H1 (cell line): ENCODE results near the gene CRPPA. TPM values are rescaled to one million over a fixed set of nuclear protein-coding genes. Genes with fewer than 3 reads are reported as not detected.

Experiments
- CTCF ChIA-PET: fragments of 300-600 bp; sonication (Branson Sonifier 250); formaldehyde crosslinking; loops from one replicate; lab custom pipeline; 2021; ENCODE audit not compliant: partially characterized antibody; lab: Charles Lee
- POLR2A ChIA-PET: fragments of 300-600 bp; sonication (Branson Sonifier 250); formaldehyde crosslinking; loops from one replicate; lab custom pipeline; 2021; ENCODE audit warnings: inconsistent platforms; ENCODE audit not compliant: partially characterized antibody; lab: Charles Lee
- DNase-seq, 2 experiments: peaks; one replicate each; pipeline versions ENCODE4 v3.0.0 to v3.0.0-alpha.2; 2010 to 2022; ENCODE audit warnings: low spot score in 2 of 2, low read depth in 1 of 2, mixed read lengths in 1 of 2
- FAIRE-seq: peaks from 2 replicates; lab custom pipeline; 2011; peaks lifted over from hg19 to GRCh38; lab: Jason Lieb, UNC
- H2AFZ ChIP-seq: 2 replicates; pipeline ENCODE4 v1.8.1; 2012; ENCODE audit warnings: low read length, inconsistent platforms
- H2AK5ac ChIP-seq: 2 replicates; pipeline ENCODE4 v1.6.1; 2013; ENCODE audit warnings: low read depth, low read length
- H2BK120ac ChIP-seq: replicated peaks from 2 replicates; pipeline ENCODE3; 2013; ENCODE audit warnings: low read depth, low read length, inconsistent platforms
- H2BK12ac ChIP-seq: 2 replicates; pipeline ENCODE4 v1.6.1; 2013; ENCODE audit warnings: low read depth, low read length
- H2BK15ac ChIP-seq: 2 replicates; pipeline ENCODE4 v1.6.1; 2013; ENCODE audit warnings: low read length
- H2BK20ac ChIP-seq: 2 replicates; pipeline ENCODE4 v1.6.1; 2013; ENCODE audit warnings: low read length
- H2BK5ac ChIP-seq: 2 replicates; pipeline ENCODE4 v1.6.1; 2013; ENCODE audit warnings: low read depth, low read length
- H3K14ac ChIP-seq: 2 replicates; pipeline ENCODE4 v1.6.1; 2013; ENCODE audit warnings: inconsistent platforms; ENCODE audit not compliant: insufficient read length
- H3K18ac ChIP-seq: 2 replicates; pipeline ENCODE4 v1.6.1; 2013; ENCODE audit warnings: low read length; ENCODE audit errors: extremely low read depth
- H3K23ac ChIP-seq: 2 replicates; pipeline ENCODE4 v1.6.1; 2013; ENCODE audit warnings: inconsistent platforms; ENCODE audit not compliant: insufficient read length
- H3K23me2 ChIP-seq: 2 replicates; pipeline ENCODE4 v1.6.1; 2013; ENCODE audit warnings: low read depth, low read length
- H3K27ac ChIP-seq: 2 replicates; pipeline ENCODE4 v1.6.1; 2011; ENCODE audit warnings: low read depth, low read length, inconsistent platforms
- H3K27me3 ChIP-seq, 4 experiments: replicated peaks in 1 of 4; 1 replicate in 1 of 4; 2 replicates in 3 of 4; pipeline versions ENCODE4 v1.6.1 to v1.8.1; 2011 to 2013; ENCODE audit warnings: low read length in 3 of 4, mild to moderate bottlenecking in 3 of 4, inconsistent platforms in 2 of 4, mixed read lengths in 2 of 4, moderate library complexity in 1 of 4; ENCODE audit not compliant: control insufficient read depth in 3 of 4, insufficient read depth in 3 of 4; ENCODE audit errors: extremely low read depth in 1 of 4
- H3K36me3 ChIP-seq, 4 experiments: 2 replicates each; pipeline versions ENCODE4 v1.6.1 to v1.8.1; 2011 to 2013; ENCODE audit warnings: mild to moderate bottlenecking in 4 of 4, low read length in 3 of 4, moderate library complexity in 2 of 4, control low read depth in 1 of 4, inconsistent platforms in 1 of 4; ENCODE audit not compliant: insufficient read depth in 4 of 4, control insufficient read depth in 2 of 4
- H3K4ac ChIP-seq: replicated peaks from 2 replicates; pipeline ENCODE3; 2013; ENCODE audit warnings: low read length, low read depth, mixed read lengths, inconsistent platforms; ENCODE audit not compliant: insufficient read length
- H3K4me1 ChIP-seq, 4 experiments: replicated peaks in 1 of 4; 1 replicate in 1 of 4; 2 replicates in 3 of 4; pipeline versions ENCODE4 v1.6.1 to v1.8.1; 2011 to 2013; ENCODE audit warnings: low read length in 3 of 4, inconsistent platforms in 2 of 4, mixed read lengths in 1 of 4; ENCODE audit not compliant: insufficient read depth in 4 of 4, control insufficient read depth in 3 of 4
- H3K4me2 ChIP-seq, 2 experiments: 2 replicates each; pipeline versions ENCODE4 v1.6.1 to v1.8.1; 2011 to 2013; ENCODE audit warnings: low read depth in 2 of 2, low read length in 2 of 2, control low read depth in 1 of 2, inconsistent platforms in 1 of 2, mild to moderate bottlenecking in 1 of 2; ENCODE audit not compliant: insufficient read depth in 1 of 2
- H3K4me3 ChIP-seq, 4 experiments: fragments of 200-600, 300-600 bp in 1 of 4; sonication (generic), shearing (Covaris generic), sonication (Bioruptor Twin) in 1 of 4; 2 replicates each; pipeline versions ENCODE4 v1.5.1 to v1.8.1; 2011 to 2016; ENCODE audit warnings: low read length in 4 of 4, low read depth in 3 of 4, control low read depth in 2 of 4, inconsistent platforms in 2 of 4, mild to moderate bottlenecking in 2 of 4, mixed read lengths in 1 of 4, moderate library complexity in 1 of 4; ENCODE audit not compliant: insufficient read depth in 2 of 4; ENCODE audit errors: extremely low read depth in 1 of 4
- H3K56ac ChIP-seq: replicated peaks from 2 replicates; pipeline ENCODE3; 2013; ENCODE audit warnings: low read depth, mild to moderate bottlenecking, mixed read lengths, low read length, inconsistent platforms; ENCODE audit not compliant: insufficient read length
- H3K79me1 ChIP-seq: 2 replicates; pipeline ENCODE4 v1.6.1; 2013; ENCODE audit warnings: low read depth, low read length, control low read depth
- H3K79me2 ChIP-seq, 2 experiments: 2 replicates each; pipeline versions ENCODE4 v1.6.1 to v1.8.1; 2012 to 2013; ENCODE audit warnings: low read length in 2 of 2, mild to moderate bottlenecking in 2 of 2, inconsistent platforms in 1 of 2; ENCODE audit not compliant: insufficient read depth in 2 of 2, control insufficient read depth in 1 of 2
- H3K9ac ChIP-seq, 4 experiments: replicated peaks in 1 of 4; 1 replicate in 1 of 4; 2 replicates in 3 of 4; pipeline versions ENCODE4 v1.6.1 to v1.8.1; 2011 to 2013; ENCODE audit warnings: low read depth in 3 of 4, low read length in 3 of 4, control low read depth in 2 of 4, mild to moderate bottlenecking in 2 of 4, moderate library complexity in 2 of 4, inconsistent platforms in 1 of 4; ENCODE audit errors: extremely low read depth in 1 of 4
- H3K9me3 ChIP-seq, 2 experiments: 2 replicates each; pipeline versions ENCODE4 v1.6.1 to v1.8.1; 2012 to 2013; ENCODE audit warnings: mild to moderate bottlenecking in 2 of 2, moderate library complexity in 2 of 2, control low read depth in 1 of 2, inconsistent platforms in 1 of 2, low read depth in 1 of 2, low read length in 1 of 2, mixed read lengths in 1 of 2; ENCODE audit not compliant: insufficient read depth in 2 of 2
- H4K20me1 ChIP-seq, 2 experiments: replicated peaks in 1 of 2; 2 replicates each; pipeline versions ENCODE3 to v1.8.1; 2011 to 2013; ENCODE audit warnings: inconsistent platforms in 2 of 2, low read length in 2 of 2, mild to moderate bottlenecking in 1 of 2; ENCODE audit not compliant: insufficient read depth in 2 of 2, control insufficient read depth in 1 of 2
- H4K5ac ChIP-seq: 2 replicates; pipeline ENCODE4 v1.6.1; 2013; ENCODE audit warnings: low read length, low read depth, mixed read lengths, inconsistent platforms; ENCODE audit not compliant: insufficient read length
- H4K8ac ChIP-seq: 2 replicates; pipeline ENCODE4 v1.8.0; 2013; ENCODE audit warnings: mild to moderate bottlenecking, moderate library complexity, low read length, inconsistent platforms; ENCODE audit not compliant: insufficient read depth; ENCODE audit errors: extremely low read depth
- H4K91ac ChIP-seq: replicated peaks from 2 replicates; pipeline ENCODE3; 2013; ENCODE audit warnings: low read length, mixed read lengths, inconsistent platforms; ENCODE audit not compliant: insufficient read length
- ATF3 ChIP-seq: IDR thresholded peaks from 2 replicates; pipeline ENCODE4 v1.6.1; 2011; ENCODE audit warnings: low read depth, mild to moderate bottlenecking, low read length; ENCODE audit not compliant: insufficient read depth
- CBX5 ChIP-seq: fragments of 300-800, 300-1000 bp; sonication (generic); IDR thresholded peaks from 2 replicates; pipeline ENCODE4 v1.7.1; 2016; ENCODE audit warnings: antibody characterized with exemption, low read length, low read depth
- CHD1 ChIP-seq: IDR thresholded peaks from 2 replicates; pipeline ENCODE4 v1.6.1; 2012; ENCODE audit warnings: low read depth, low read length, improper control_type of control experiment
- CHD2 ChIP-seq: IDR thresholded peaks from 2 replicates; pipeline ENCODE4 v1.6.1; 2012; ENCODE audit warnings: low read length, improper control_type of control experiment
- CTCF ChIP-seq, 3 experiments: IDR thresholded peaks; 1 replicate in 2 of 3; 2 replicates in 1 of 3; pipeline versions ENCODE4 v1.5.1 to v1.6.1; 2011; ENCODE audit warnings: low read length in 3 of 3, mild to moderate bottlenecking in 3 of 3, inconsistent platforms in 2 of 3, low read depth in 1 of 3, moderate library complexity in 1 of 3; ENCODE audit not compliant: insufficient read depth in 1 of 3; ENCODE audit errors: control extremely low read depth in 1 of 3
- E2F6 ChIP-seq: IDR thresholded peaks from 2 replicates; pipeline ENCODE4 v1.6.1; 2012; ENCODE audit warnings: inconsistent platforms
- EZH2 ChIP-seq: fragments of 200-600 bp; sonication (generic); IDR thresholded peaks from 2 replicates; pipeline ENCODE4 v1.7.1; 2012; ENCODE audit warnings: low read depth, mild to moderate bottlenecking, moderate library complexity, low read length, inconsistent platforms; ENCODE audit not compliant: severe bottlenecking
- SIX5 ChIP-seq: IDR thresholded peaks from 2 replicates; pipeline ENCODE4 v1.6.1; 2011; ENCODE audit warnings: mild to moderate bottlenecking, low read depth, low read length
- TEAD4 ChIP-seq: IDR thresholded peaks from 2 replicates; pipeline ENCODE4 v1.6.1; 2012; ENCODE audit warnings: low read depth, low read length, inconsistent platforms, mixed read lengths
- WGBS, 2 experiments: shearing (Covaris generic) in 1 of 2; methylation state at CpG; one replicate each; pipeline versions ENCODE4 v1.1.6 to v1.1.7; 2013 to 2015; ENCODE audit warnings: low lambda C conversion rate in 2 of 2, mixed read lengths in 2 of 2, inconsistent platforms in 1 of 2, low coverage in 1 of 2, missing lambda C conversion rate in 1 of 2; ENCODE audit not compliant: insufficient replicate concordance in 2 of 2, insufficient coverage in 1 of 2, insufficient read length in 1 of 2; ENCODE audit errors: extremely low coverage in 1 of 2, missing lambda C conversion rate in 1 of 2; 5-methylcytosine and 5-hydroxymethylcytosine counted together
- polyA plus RNA-seq, 7 experiments: library from polyadenylated mRNA; depleted of rRNA in 3 of 7; stranded (reverse) in 5 of 7; unstranded in 2 of 7; fragments of >200 nt in 5 of 7; fragments of 200-250 nt in 2 of 7; gene quantifications; 1 replicate in 5 of 7; 2 replicates in 1 of 7; 4 replicates in 1 of 7; pipeline versions ENCODE4 v1.2.1 to v1.2.3, GENCODE V29; 2011 to 2013; ENCODE audit warnings: missing spikeins in 2 of 7, mixed read lengths in 2 of 7
- total RNA-seq: library from RNA; stranded (reverse); fragmentation: NEBNext Ultra II Directional; extraction: Animal tissue kit (Norgen Biotek cat#: 25700); gene quantifications from 2 replicates; pipeline ENCODE4 v1.2.1, GENCODE V29; 2021

Gene CRPPA
- total and polyA plus RNA-seq, 2 of the 8 experiments (the other 6 are each of a cell fraction or from before 2014, with no cell fraction given) = 0.23 to 0.39 TPM

GRCh38 chr7:16396766-16397500 is 24.4 kb downstream of the CRPPA start:
- DNase-seq = no peak
- Histone ChIP-seq H2BK20ac (no peak overlapping the region), H3K9ac (no peak overlapping the region; a peak in 1 of 7 replicates), H3K18ac (no peak overlapping the region), H3K4me1 (no peaks in the 10 kb centered on the region), H4K20me1 (no peaks in the 10 kb centered on the region), H2AFZ (no peak overlapping the region), H3K23ac (no peak overlapping the region), H3K14ac (no peak overlapping the region), H3K56ac (no peak overlapping the region), H2BK5ac (no peak overlapping the region), H4K8ac (no peak overlapping the region), H3K79me2 (no peaks in the 10 kb centered on the region; a peak in 1 of 4 replicates), H3K27ac (no peak overlapping the region), H3K9me3 (peaks cover 45 to 50% of the 10 kb centered on the region in 2 experiments), H3K23me2 (no peaks in the 10 kb centered on the region), H3K4ac (no peak overlapping the region), H3K36me3 (peaks cover 0 to 35% (median 9%) of the 10 kb centered on the region in 4 experiments; a peak in 3 of 8 replicates), H2BK12ac (no peak overlapping the region), H4K5ac (no peak overlapping the region), H3K79me1 (no peaks in the 10 kb centered on the region), H3K4me2 (no peak overlapping the region), H2BK120ac (no peak overlapping the region), H3K27me3 (no peaks in the 10 kb centered on the region), H3K4me3 (no peak overlapping the region), H2AK5ac (peak overlapping the region; percentile 8; the same call in 1 of the 2 replicates), H4K91ac (no peak overlapping the region), H2BK15ac (no peak overlapping the region)
- ChIA-PET CTCF (no interaction called here), POLR2A (no interaction called here)
- 89% methylated on average over 25 of the region's 25 CpGs; no CpG with 5 or more reads in 1 of the 2 experiments for WGBS, 2 experiments
- FAIRE-seq = peak; percentile 19
- TF ChIP-seq EZH2 = no peak
- no peak for TF ChIP-seq SIX5
- no peak for TF ChIP-seq E2F6
- no peak for TF ChIP-seq CTCF (IDR thresholded peaks at IDR 0.05; ENCODE audit: control extremely low read depth in 1 of 3, insufficient read depth in 1 of 3, low read depth in 1 of 3, low read length in 3 of 3)
- TF ChIP-seq TEAD4 = no peak
- TF ChIP-seq CHD1 = no peak
- TF ChIP-seq CHD2 = no peak
- TF ChIP-seq CBX5 = no peak
- TF ChIP-seq ATF3 = no peak
